Measurements from ENCODE around the gene COL15A1. TPM values are rescaled to one million over a fixed set of nuclear protein-coding genes. Genes with fewer than 3 reads are reported as not detected.

Gene COL15A1
- total and polyA plus RNA-seq, 2 of the 8 experiments (the other 6 are each of a cell fraction or from before 2014, with no cell fraction given) = 0.12 to 0.15 TPM

DNA sequence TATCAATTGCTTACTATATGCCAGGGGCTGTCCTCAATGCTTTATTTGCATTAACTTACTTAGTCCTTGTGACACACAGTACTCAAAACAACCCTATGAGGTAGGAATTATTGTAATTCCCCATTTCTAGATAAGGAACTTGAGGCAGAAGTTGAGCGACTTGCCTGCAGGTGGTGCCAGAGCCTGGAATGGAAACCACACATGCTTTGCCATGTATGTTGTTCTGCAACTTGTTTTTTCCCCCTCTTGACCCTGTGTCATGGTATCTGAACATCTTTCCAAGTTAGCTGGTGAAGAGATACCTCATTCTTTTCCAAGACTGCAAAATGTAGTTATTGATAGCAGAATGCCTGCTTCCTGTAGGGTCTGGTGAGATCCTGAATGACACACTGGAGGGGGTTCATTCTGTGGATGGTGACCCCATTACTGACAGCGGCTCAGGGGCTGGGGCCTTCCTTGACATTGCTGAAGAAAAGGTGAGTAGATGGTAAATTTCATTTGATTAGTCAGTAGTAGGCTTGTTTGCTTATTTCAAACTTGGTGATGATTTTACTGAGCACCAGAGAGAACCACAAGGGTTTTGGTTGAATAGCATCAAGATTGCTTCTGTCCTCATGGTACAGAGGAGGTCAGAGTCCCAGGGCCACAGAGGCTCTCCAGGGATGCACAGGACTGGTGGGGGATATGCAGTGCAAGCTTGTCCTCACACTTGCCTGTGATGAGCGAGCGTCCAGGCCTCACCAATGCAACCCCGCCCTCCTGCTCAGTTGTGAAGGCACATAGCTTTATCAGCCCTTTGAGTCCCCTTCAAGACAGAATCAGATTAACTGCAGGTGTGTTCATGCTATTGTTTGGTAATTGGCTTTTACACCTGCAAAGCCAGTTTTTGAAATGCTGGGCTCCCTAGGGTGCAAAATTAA is 57.0 kb downstream of the COL15A1 start:
- CTCF ChIA-PET (ENCODE audit: partially characterized antibody) = interaction anchor here (0.6 to 10.2 kb wide), 42 partner anchors 9 to 198 kb away, joined by 3 to 116 read pairs (median 4); partner anchors contain the start of gene COL15A1
- Histone ChIP-seq H3K18ac (ENCODE audit: extremely low read depth, low read length) (no peak overlapping the region), H2BK120ac (replicated peaks; ENCODE audit: low read depth, low read length) (no peak overlapping the region), H3K36me3 (ENCODE audit: control insufficient read depth in 2 of 4, insufficient read depth in 4 of 4, low read length in 3 of 4) (no peaks in the 10 kb centered on the region), H3K9ac (replicated peaks in 1 of 4; ENCODE audit: extremely low read depth in 1 of 4, low read depth in 3 of 4, low read length in 3 of 4) (no peak overlapping the region), H4K20me1 (replicated peaks in 1 of 2; ENCODE audit: control insufficient read depth in 1 of 2, insufficient read depth in 2 of 2, low read length in 2 of 2) (no peaks in the 10 kb centered on the region), H3K79me2 (ENCODE audit: control insufficient read depth in 1 of 2, insufficient read depth in 2 of 2, low read length in 2 of 2) (no peaks in the 10 kb centered on the region), H2BK15ac (ENCODE audit: low read length) (no peak overlapping the region), H2BK5ac (ENCODE audit: low read depth, low read length) (no peak overlapping the region), H3K56ac (replicated peaks; ENCODE audit: insufficient read length, low read depth, low read length) (no peak overlapping the region), H3K4me1 (replicated peaks in 1 of 4; ENCODE audit: control insufficient read depth in 3 of 4, insufficient read depth in 4 of 4, low read length in 3 of 4) (peaks cover 0 to 4% (median under 1%) of the 10 kb centered on the region in 4 experiments; a peak in 2 of 7 replicates), H4K8ac (ENCODE audit: extremely low read depth, insufficient read depth, low read length) (no peak overlapping the region), H3K4ac (replicated peaks; ENCODE audit: insufficient read length, low read depth, low read length) (no peak overlapping the region), H3K23me2 (ENCODE audit: low read depth, low read length) (no peaks in the 10 kb centered on the region), H3K4me3 (ENCODE audit: extremely low read depth in 1 of 4, insufficient read depth in 2 of 4, low read depth in 3 of 4, low read length in 4 of 4) (no peak overlapping the region), H2AFZ (ENCODE audit: low read length) (no peak overlapping the region), H2BK12ac (ENCODE audit: low read depth, low read length) (no peak overlapping the region), H3K23ac (ENCODE audit: insufficient read length) (no peak overlapping the region), H3K79me1 (ENCODE audit: low read depth, low read length) (no peaks in the 10 kb centered on the region), H3K4me2 (ENCODE audit: insufficient read depth in 1 of 2, low read depth in 2 of 2, low read length in 2 of 2) (peak overlapping the region in 1 of 2 experiments; percentile 9; a peak in 1 of 4 replicates), H4K5ac (ENCODE audit: insufficient read length, low read depth, low read length) (no peak overlapping the region), H3K27ac (ENCODE audit: low read depth, low read length) (no peak overlapping the region), H3K14ac (ENCODE audit: insufficient read length) (no peak overlapping the region), H4K91ac (replicated peaks; ENCODE audit: insufficient read length, low read length) (no peak overlapping the region), H2BK20ac (ENCODE audit: low read length) (no peak overlapping the region), H3K27me3 (replicated peaks in 1 of 4; ENCODE audit: control insufficient read depth in 3 of 4, extremely low read depth in 1 of 4, insufficient read depth in 3 of 4, low read length in 3 of 4) (no peaks in the 10 kb centered on the region; a peak in 1 of 7 replicates), H3K9me3 (ENCODE audit: insufficient read depth in 2 of 2, low read depth in 1 of 2, low read length in 1 of 2) (no peaks in the 10 kb centered on the region), H2AK5ac (ENCODE audit: low read depth, low read length) (no peak overlapping the region)
- POLR2A ChIA-PET (ENCODE audit: partially characterized antibody) = interaction anchor here (1.0 to 2.7 kb wide), 2 partner anchors 104 to 121 kb away, joined by 3 to 9 read pairs; partner anchors contain the start of gene TGFBR1
- FAIRE-seq = no peak
- no peak for TF ChIP-seq ASH2L (IDR thresholded peaks at IDR 0.05; ENCODE audit: low read length)
- TF ChIP-seq, protein P1, sequence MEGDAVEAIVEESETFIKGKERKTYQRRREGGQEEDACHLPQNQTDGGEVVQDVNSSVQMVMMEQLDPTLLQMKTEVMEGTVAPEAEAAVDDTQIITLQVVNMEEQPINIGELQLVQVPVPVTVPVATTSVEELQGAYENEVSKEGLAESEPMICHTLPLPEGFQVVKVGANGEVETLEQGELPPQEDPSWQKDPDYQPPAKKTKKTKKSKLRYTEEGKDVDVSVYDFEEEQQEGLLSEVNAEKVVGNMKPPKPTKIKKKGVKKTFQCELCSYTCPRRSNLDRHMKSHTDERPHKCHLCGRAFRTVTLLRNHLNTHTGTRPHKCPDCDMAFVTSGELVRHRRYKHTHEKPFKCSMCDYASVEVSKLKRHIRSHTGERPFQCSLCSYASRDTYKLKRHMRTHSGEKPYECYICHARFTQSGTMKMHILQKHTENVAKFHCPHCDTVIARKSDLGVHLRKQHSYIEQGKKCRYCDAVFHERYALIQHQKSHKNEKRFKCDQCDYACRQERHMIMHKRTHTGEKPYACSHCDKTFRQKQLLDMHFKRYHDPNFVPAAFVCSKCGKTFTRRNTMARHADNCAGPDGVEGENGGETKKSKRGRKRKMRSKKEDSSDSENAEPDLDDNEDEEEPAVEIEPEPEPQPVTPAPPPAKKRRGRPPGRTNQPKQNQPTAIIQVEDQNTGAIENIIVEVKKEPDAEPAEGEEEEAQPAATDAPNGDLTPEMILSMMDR (IDR thresholded peaks at IDR 0.05; ENCODE audit: control extremely low read depth in 1 of 3, insufficient read depth in 1 of 3, low read depth in 1 of 3, low read length in 3 of 3) = peak; percentile 52 to 70 (median 56)
- peak; percentile 71 to 78 for TF ChIP-seq RAD21 (IDR thresholded peaks at IDR 0.05 in 1 of 2, conservative IDR thresholded peaks at IDR 0.05 in 1 of 2; ENCODE audit: low read depth in 2 of 2, low read length in 2 of 2)
- 63% methylated on average over 5 of the region's 5 CpGs; no CpG with 5 or more reads in 1 of the 2 experiments for WGBS, 2 experiments (ENCODE audit: extremely low coverage in 1 of 2, insufficient coverage in 1 of 2, insufficient read length in 1 of 2, insufficient replicate concordance in 2 of 2, low coverage in 1 of 2, low lambda C conversion rate in 2 of 2, missing lambda C conversion rate in 1 of 2)
- DNase-seq (ENCODE audit: low read depth in 1 of 2, low spot score in 2 of 2) = no peak

All from H1 (cell line).